ENCODE measurements around the gene ZNF668. TPM values are rescaled to one million over a fixed set of nuclear protein-coding genes. Genes with fewer than 3 reads are reported as not detected.

ZNF668 gene
- total and polyA plus RNA-seq, 2 donors (not counting 1 experiment from before 2014, with no cell fraction given), result 5.8 to 12.0 TPM

DNA sequence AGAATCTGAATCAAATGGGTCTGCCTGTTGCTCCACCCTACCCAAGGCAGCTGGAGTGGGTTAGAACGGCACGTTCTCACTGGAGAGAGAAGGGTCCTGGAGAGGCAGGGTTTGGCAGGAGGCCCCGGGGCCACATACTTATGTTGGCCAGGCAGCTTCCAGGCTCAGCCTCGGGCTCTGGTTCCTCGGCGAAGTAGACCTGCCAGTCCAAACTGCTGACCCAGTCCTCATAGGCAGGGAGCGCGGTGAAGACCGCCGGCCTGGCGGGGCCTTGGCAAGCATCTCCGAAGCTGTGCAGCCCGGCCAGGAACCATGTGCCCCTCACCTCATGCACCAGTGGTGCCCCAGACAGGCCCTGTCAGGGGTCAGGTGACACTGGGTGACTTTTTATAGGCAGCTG lies 9.9 kb upstream of the ZNF668 start:
- WGBS (ENCODE audit: insufficient coverage), result 98% methylated on average over 13 of the region's 13 CpGs
- no peak for ATAC-seq (ENCODE audit: low read depth)
- H3K4me1 ChIP-seq (ENCODE audit: control insufficient read depth in 2 of 2, insufficient read depth in 2 of 2, low read length in 2 of 2), result peaks cover 0 to 4% of the 10 kb centered on the region in 2 donors
- no peak overlapping the region for H3K4me3 Mint-ChIP-seq
- H3K9me3 ChIP-seq (ENCODE audit: control extremely low read depth in 1 of 3, control insufficient read depth in 2 of 3, insufficient read depth in 1 of 3, low read length in 2 of 3), result no peaks in the 10 kb centered on the region
- no peaks in the 10 kb centered on the region for H3K9me3 Mint-ChIP-seq (ENCODE audit: insufficient read depth)
- intact Hi-C loops (cut with micrococcal nuclease), result no loop called here
- peaks cover 9% of the 10 kb centered on the region for H3K4me1 Mint-ChIP-seq
- peaks cover 52% of the 10 kb centered on the region for H3K79me2 ChIP-seq (ENCODE audit: control insufficient read depth, insufficient read depth, low read length)
- ChIA-PET POLR2A (interaction anchor here (0.9 kb wide), 1 partner anchor 10 kb away, joined by 3 read pairs; the partner anchor contains the start of genes ZNF646 and ZNF668), CTCF (interaction anchor here (0.6 kb wide), 1 partner anchor 18 kb away, joined by 3 read pairs; no protein-coding TSS in a partner anchor)
- H3K27ac Mint-ChIP-seq, result no peak overlapping the region
- peaks cover 0 to 42% of the 10 kb centered on the region in 2 experiments for H3K36me3 ChIP-seq (replicated peaks in 1 of 2; ENCODE audit: control extremely low read depth in 1 of 2, control insufficient read depth in 1 of 2, extremely low read depth in 1 of 2, insufficient read depth in 2 of 2, low read length in 1 of 2)
- DNase-seq, result no peak
- H3K27ac ChIP-seq (ENCODE audit: low read length in 2 of 2), result no peak overlapping the region
- H2AFZ ChIP-seq (ENCODE audit: insufficient read depth, low read depth, low read length, poor library complexity, severe bottlenecking), result no peak overlapping the region
- TF ChIP-seq EZH2 (IDR thresholded peaks at IDR 0.05; ENCODE audit: borderline replicate concordance, insufficient read depth, low read depth, low read length, poor library complexity, severe bottlenecking), result no peak
- TF ChIP-seq, protein P1, sequence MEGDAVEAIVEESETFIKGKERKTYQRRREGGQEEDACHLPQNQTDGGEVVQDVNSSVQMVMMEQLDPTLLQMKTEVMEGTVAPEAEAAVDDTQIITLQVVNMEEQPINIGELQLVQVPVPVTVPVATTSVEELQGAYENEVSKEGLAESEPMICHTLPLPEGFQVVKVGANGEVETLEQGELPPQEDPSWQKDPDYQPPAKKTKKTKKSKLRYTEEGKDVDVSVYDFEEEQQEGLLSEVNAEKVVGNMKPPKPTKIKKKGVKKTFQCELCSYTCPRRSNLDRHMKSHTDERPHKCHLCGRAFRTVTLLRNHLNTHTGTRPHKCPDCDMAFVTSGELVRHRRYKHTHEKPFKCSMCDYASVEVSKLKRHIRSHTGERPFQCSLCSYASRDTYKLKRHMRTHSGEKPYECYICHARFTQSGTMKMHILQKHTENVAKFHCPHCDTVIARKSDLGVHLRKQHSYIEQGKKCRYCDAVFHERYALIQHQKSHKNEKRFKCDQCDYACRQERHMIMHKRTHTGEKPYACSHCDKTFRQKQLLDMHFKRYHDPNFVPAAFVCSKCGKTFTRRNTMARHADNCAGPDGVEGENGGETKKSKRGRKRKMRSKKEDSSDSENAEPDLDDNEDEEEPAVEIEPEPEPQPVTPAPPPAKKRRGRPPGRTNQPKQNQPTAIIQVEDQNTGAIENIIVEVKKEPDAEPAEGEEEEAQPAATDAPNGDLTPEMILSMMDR (IDR thresholded peaks at IDR 0.05), result no peak
- H3K4me3 ChIP-seq (ENCODE audit: control extremely low read depth in 1 of 5, extremely low read depth in 1 of 5, insufficient read depth in 1 of 5, low read depth in 2 of 5, low read length in 4 of 5), result no peak overlapping the region
- no peaks in the 10 kb centered on the region for H3K27me3 ChIP-seq (replicated peaks in 1 of 4; ENCODE audit: control extremely low read depth in 1 of 4, control insufficient read depth in 3 of 4, insufficient read depth in 4 of 4, low read length in 3 of 4)
- H3K4me2 ChIP-seq (replicated peaks; ENCODE audit: low read depth, low read length, poor library complexity, severe bottlenecking), result no peak overlapping the region
- H3K27me3 Mint-ChIP-seq, result no peaks in the 10 kb centered on the region
- H3K9ac ChIP-seq (ENCODE audit: low read length), result no peak overlapping the region
- H4K20me1 ChIP-seq (ENCODE audit: control insufficient read depth, insufficient read depth, low read length, poor library complexity, severe bottlenecking), result peaks cover 54% of the 10 kb centered on the region

DNA sequence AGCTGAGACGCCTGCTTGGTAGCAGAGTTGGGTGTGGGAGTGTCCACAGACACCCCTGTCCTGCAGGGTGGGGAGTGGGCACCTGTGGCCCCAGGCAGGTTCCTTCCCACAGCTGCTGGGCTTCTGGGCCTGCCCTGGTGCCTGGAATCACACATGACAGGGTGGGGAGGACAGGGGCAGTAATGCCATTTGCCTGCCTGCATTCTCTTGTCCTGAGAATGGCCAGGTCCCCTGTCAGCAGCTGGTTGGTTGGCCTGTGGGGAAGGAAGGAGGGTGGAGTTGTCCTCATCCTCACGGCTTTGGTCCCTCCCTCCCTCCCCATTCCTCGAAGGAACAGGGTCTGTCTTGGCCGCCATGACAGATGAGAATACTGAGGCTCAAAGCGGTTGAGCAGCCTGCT lies 9.5 kb upstream of the ZNF668 start:
- H3K36me3 ChIP-seq (replicated peaks in 1 of 2; ENCODE audit: control extremely low read depth in 1 of 2, control insufficient read depth in 1 of 2, extremely low read depth in 1 of 2, insufficient read depth in 2 of 2, low read length in 1 of 2), result peaks cover 0 to 47% of the 10 kb centered on the region in 2 experiments
- H4K20me1 ChIP-seq (ENCODE audit: control insufficient read depth, insufficient read depth, low read length, poor library complexity, severe bottlenecking), result peaks cover 58% of the 10 kb centered on the region
- 100% methylated on average over 3 of the region's 5 CpGs for WGBS (ENCODE audit: insufficient coverage)
- ChIA-PET CTCF (no interaction called here), POLR2A (no interaction called here)
- no peak overlapping the region for H3K4me2 ChIP-seq (replicated peaks; ENCODE audit: low read depth, low read length, poor library complexity, severe bottlenecking)
- H3K79me2 ChIP-seq (ENCODE audit: control insufficient read depth, insufficient read depth, low read length), result peaks cover 52% of the 10 kb centered on the region
- no peak overlapping the region for H3K4me3 Mint-ChIP-seq
- no peak for ATAC-seq (ENCODE audit: low read depth)
- no peak overlapping the region for H3K27ac Mint-ChIP-seq
- no peak overlapping the region for H3K4me3 ChIP-seq (ENCODE audit: control extremely low read depth in 1 of 5, extremely low read depth in 1 of 5, insufficient read depth in 1 of 5, low read depth in 2 of 5, low read length in 4 of 5)
- DNase-seq, result no peak
- no peak overlapping the region for H2AFZ ChIP-seq (ENCODE audit: insufficient read depth, low read depth, low read length, poor library complexity, severe bottlenecking)
- intact Hi-C loops (cut with micrococcal nuclease), result no loop called here
- peaks cover 9% of the 10 kb centered on the region for H3K4me1 Mint-ChIP-seq
- no peak overlapping the region for H3K9ac ChIP-seq (ENCODE audit: low read length)
- peaks cover 0 to 4% of the 10 kb centered on the region in 2 donors for H3K4me1 ChIP-seq (ENCODE audit: control insufficient read depth in 2 of 2, insufficient read depth in 2 of 2, low read length in 2 of 2)
- no peaks in the 10 kb centered on the region for H3K9me3 ChIP-seq (ENCODE audit: control extremely low read depth in 1 of 3, control insufficient read depth in 2 of 3, insufficient read depth in 1 of 3, low read length in 2 of 3)
- H3K9me3 Mint-ChIP-seq (ENCODE audit: insufficient read depth), result no peaks in the 10 kb centered on the region
- no peaks in the 10 kb centered on the region for H3K27me3 Mint-ChIP-seq
- no peak for TF ChIP-seq EZH2 (IDR thresholded peaks at IDR 0.05; ENCODE audit: borderline replicate concordance, insufficient read depth, low read depth, low read length, poor library complexity, severe bottlenecking)
- TF ChIP-seq, protein P1 (IDR thresholded peaks at IDR 0.05), result no peak
- H3K27ac ChIP-seq (ENCODE audit: low read length in 2 of 2), result no peak overlapping the region
- H3K27me3 ChIP-seq (replicated peaks in 1 of 4; ENCODE audit: control extremely low read depth in 1 of 4, control insufficient read depth in 3 of 4, insufficient read depth in 4 of 4, low read length in 3 of 4), result no peaks in the 10 kb centered on the region
